ENCODE measurements around the gene CDK3. TPM values are rescaled to one million over a fixed set of nuclear protein-coding genes. Genes with fewer than 3 reads are reported as not detected.

The CDK3 gene
- total RNA-seq, 1 experiment from 2014 or later, result 7.1 TPM

- TF ChIP-seq REST (IDR thresholded peaks at IDR 0.05; ENCODE audit: low read depth), result no peak
- no peak for TF ChIP-seq ATF3 (IDR thresholded peaks at IDR 0.05)
These were observed 19.5 kb upstream of the CDK3 start (continued) for GRCh38 chr17:75981019-75981615.

- intact Hi-C loops (cut with micrococcal nuclease), result no loop called here
- no peaks in the 10 kb centered on the region for H3K9me2 ChIP-seq (ENCODE audit: insufficient read depth)
- H3K4me3 ChIP-seq (replicated peaks in 1 of 2; ENCODE audit: low read depth in 1 of 2, low read length in 2 of 2), result no peak overlapping the region
- no peak for TF ChIP-seq REST (IDR thresholded peaks at IDR 0.05; ENCODE audit: low read depth)
- no peak for TF ChIP-seq CBX3 (IDR thresholded peaks at IDR 0.05; ENCODE audit: low read depth)
- TF ChIP-seq SIN3A (IDR thresholded peaks at IDR 0.05; ENCODE audit: low read depth), result no peak
- no peak for TF ChIP-seq EZH2 (IDR thresholded peaks at IDR 0.05)
- TF ChIP-seq ELF1 (IDR thresholded peaks at IDR 0.05; ENCODE audit: borderline replicate concordance, low read depth), result no peak
- TF ChIP-seq ZFX (IDR thresholded peaks at IDR 0.05), result no peak
- TF ChIP-seq ATF3 (IDR thresholded peaks at IDR 0.05), result no peak
- H2AFZ ChIP-seq (ENCODE audit: low read depth, low read length, poor library complexity, severe bottlenecking), result no peak overlapping the region
- ATAC-seq (no peak), DNase-seq (ENCODE audit: low read depth, low spot score) (no peak)
- no TSS peak for BruUV-seq (replicated peaks)
- peaks cover 10% of the 10 kb centered on the region; the same call in 1 of the 2 replicates for H3K79me2 ChIP-seq (ENCODE audit: insufficient read depth, low read length)
- ChIA-PET RAD21 (ENCODE audit: low non-redundant PET in 1 of 2, low total read pairs in 2 of 2, uncharacterized antibody in 2 of 2, unreplicated experiment in 2 of 2) (no interaction called here), CTCF (interaction anchor here (1.8 kb wide), 2 partner anchors 17 to 19 kb away, joined by 6 to 7 read pairs; partner anchors contain the start of gene CDK3), POLR2A (no interaction called here)
- no peak overlapping the region for H3K27ac ChIP-seq (ENCODE audit: low read depth, low read length)
- no peak overlapping the region for H3K9ac ChIP-seq (ENCODE audit: low read length)
- H3K4me2 ChIP-seq (ENCODE audit: low read length), result no peak overlapping the region
- H3K9me3 ChIP-seq (ENCODE audit: control insufficient read depth in 1 of 2, insufficient read depth in 1 of 2, low read depth in 1 of 2, low read length in 2 of 2), result no peaks in the 10 kb centered on the region
- no peaks in the 10 kb centered on the region for H3K36me3 ChIP-seq (ENCODE audit: control insufficient read depth in 1 of 2, insufficient read depth in 2 of 2, low read length in 2 of 2)
- H3K4me1 ChIP-seq (ENCODE audit: control insufficient read depth in 1 of 2, insufficient read depth in 2 of 2, low read length in 2 of 2), result peaks cover 10 to 33% of the 10 kb centered on the region in 2 experiments
- H3K27me3 ChIP-seq (ENCODE audit: insufficient read depth, low read length), result no peaks in the 10 kb centered on the region
- no peaks in the 10 kb centered on the region for H4K20me1 ChIP-seq (ENCODE audit: insufficient read depth)
These were observed 17.0 kb upstream of the CDK3 start for GRCh38 chr17:75983501-75984181.
